CD4-positive, alpha-beta T cell (primary cell): ENCODE measurements around the gene COPG2. TPM values are rescaled to one million over a fixed set of nuclear protein-coding genes. Genes with fewer than 3 reads are reported as not detected.
"Not testable (repeated sequence)": the region's sequence is repeated elsewhere in the genome, so short reads cannot be mapped to it uniquely, and the experiment has no call there.

ENCODE experiments used
- ATAC-seq: fragments of 200-7000 bp; cut with Tn5 transposase; one replicate; pipeline ENCODE4 v1.10.0; 2022; ENCODE audit warnings: mild to moderate bottlenecking; ENCODE audit not compliant: poor library complexity
- CTCF ChIA-PET: fragments of 350-600 bp; sonication (Branson Sonifier 250); formaldehyde crosslinking; loops from one replicate; lab custom pipeline; 2021; ENCODE audit warnings: antibody characterized with exemption, inconsistent platforms; lab: Charles Lee
- POLR2A ChIA-PET: fragments of 350-600 bp; sonication (Branson Sonifier 250); formaldehyde crosslinking; loops from one replicate; lab custom pipeline; 2021; ENCODE audit warnings: antibody characterized with exemption, inconsistent platforms; lab: Charles Lee
- DNase-seq, 14 experiments: peaks; one replicate each; pipeline ENCODE4 v3.0.0-alpha.2; 2013 to 2020; ENCODE audit warnings: mixed read lengths in 2 of 14
- H3K27ac ChIP-seq, 2 donors: one replicate each; pipeline versions ENCODE4 v1.5.1 to v1.7.0; 2013; ENCODE audit warnings: low read length in 2 of 2, low read depth in 1 of 2, mild to moderate bottlenecking in 1 of 2
- H3K27me3 ChIP-seq, 2 experiments: 1 replicate in 1 of 2; 2 replicates in 1 of 2; pipeline versions ENCODE4 v1.6.1 to v1.7.0; 2013; ENCODE audit warnings: low read length in 2 of 2, control low read depth in 1 of 2, mild to moderate bottlenecking in 1 of 2, moderate library complexity in 1 of 2; ENCODE audit not compliant: insufficient read depth in 2 of 2, control insufficient read depth in 1 of 2
- H3K36me3 ChIP-seq: one replicate; pipeline ENCODE4 v1.6.1; 2013; ENCODE audit warnings: low read length, control low read depth; ENCODE audit not compliant: insufficient read depth
- H3K4me1 ChIP-seq: one replicate; pipeline ENCODE4 v1.6.1; 2013; ENCODE audit warnings: low read length, control low read depth; ENCODE audit not compliant: insufficient read depth
- H3K4me3 ChIP-seq: one replicate; pipeline ENCODE4 v1.5.1; 2013; ENCODE audit warnings: mild to moderate bottlenecking, low read length, moderate library complexity
- H3K9me3 ChIP-seq, 2 experiments: 1 replicate in 1 of 2; 2 replicates in 1 of 2; pipeline versions ENCODE4 v1.6.1 to v1.7.0; 2013; ENCODE audit warnings: low read length in 2 of 2, mild to moderate bottlenecking in 2 of 2, control low read depth in 1 of 2, moderate library complexity in 1 of 2; ENCODE audit not compliant: control insufficient read depth in 1 of 2, insufficient read depth in 1 of 2
- H3K27ac Mint-ChIP-seq: one replicate; pipeline ENCODE4 v1.8.0; 2020; ENCODE audit warnings: mixed read lengths
- H3K27me3 Mint-ChIP-seq: one replicate; pipeline ENCODE4 v1.8.0; 2021; ENCODE audit warnings: mixed read lengths
- H3K36me3 Mint-ChIP-seq: one replicate; pipeline ENCODE4 v1.8.0; 2021; ENCODE audit warnings: low read depth, mixed read lengths
- H3K4me1 Mint-ChIP-seq: one replicate; pipeline ENCODE4 v1.8.0; 2021; ENCODE audit warnings: low read depth, mixed read lengths
- H3K4me3 Mint-ChIP-seq: one replicate; pipeline ENCODE4 v1.8.0; 2020; ENCODE audit warnings: mild to moderate bottlenecking, mixed read lengths
- H3K9me3 Mint-ChIP-seq: one replicate; pipeline ENCODE4 v1.8.0; 2020; ENCODE audit warnings: mixed read lengths
- CTCF ChIP-seq: fragments of 200-600 bp; IDR thresholded peaks from one replicate; pipeline ENCODE4 v1.8.0; 2022; ENCODE audit warnings: antibody characterized with exemption, mild to moderate bottlenecking
- intact Hi-C, 2 experiments: fragments of 100-400 bp; cut with DNase I in 1 of 2; cut with micrococcal nuclease in 1 of 2; formaldehyde crosslinking; loops; one replicate each; pipeline versions ENCODE4 v1.15.1 to v1.9.0; 2023 to 2025; cut with DNase I, micrococcal nuclease
- total RNA-seq, 174 experiments: library from RNA in 2 of 174; stranded (reverse) in 2 of 174; gene quantifications; one replicate each; pipeline ENCODE4 v1.2.3 and lab custom pipeline; 2021 to 2026

The COPG2 gene
- total RNA-seq, 2 experiments from 2014 or later: 4.1 to 4.3 TPM

- ChIA-PET POLR2A (no interaction called here), CTCF (no interaction called here)
- no peak overlapping the region for H3K4me3 Mint-ChIP-seq
- ATAC-seq: no peak
- Histone ChIP-seq H3K27ac (no peak overlapping the region), H3K27me3 (no peaks in the 10 kb centered on the region), H3K36me3 (no peaks in the 10 kb centered on the region), H3K9me3 (peaks cover 0 to 3% of the 10 kb centered on the region in 2 experiments), H3K4me3 (no peak overlapping the region), H3K4me1 (no peaks in the 10 kb centered on the region)
- H3K4me1 Mint-ChIP-seq: no peaks in the 10 kb centered on the region
- peaks cover 4% of the 10 kb centered on the region for H3K9me3 Mint-ChIP-seq
- H3K27ac Mint-ChIP-seq: no peak overlapping the region
- DNase-seq: peak in 3 of 14 experiments; percentile 11 to 28 (median 15)
- H3K36me3 Mint-ChIP-seq: no peaks in the 10 kb centered on the region
- no peak for TF ChIP-seq CTCF
- intact Hi-C loops: loop anchor here in 1 of 2 experiments (2.0 kb wide), 1 partner anchor 453 kb away; no protein-coding TSS in a partner anchor
- no peaks in the 10 kb centered on the region for H3K27me3 Mint-ChIP-seq
Observed at GRCh38 chr7:130695840-130696239, 27.3 kb upstream of the COPG2 start.

- intact Hi-C loops, CTCF ChIA-PET, H3K36me3 ChIP-seq, H3K4me3 Mint-ChIP-seq, DNase-seq, H3K4me1 ChIP-seq, ATAC-seq, H3K4me1 Mint-ChIP-seq, H3K27me3 ChIP-seq, H3K27me3 Mint-ChIP-seq, POLR2A ChIA-PET, H3K4me3 ChIP-seq, H3K9me3 Mint-ChIP-seq, H3K36me3 Mint-ChIP-seq, H3K27ac ChIP-seq, H3K27ac Mint-ChIP-seq: not testable (repeated sequence)
- H3K9me3 ChIP-seq: peaks cover 16 to 22% of the 10 kb centered on the region in 2 experiments
Observed at GRCh38 chr7:130692396-130692795, 23.8 kb upstream of the COPG2 start.

- intact Hi-C loops: no loop called here
- CTCF ChIA-PET: interaction anchor here (0.6 kb wide), 1 partner anchor 45 kb away, joined by 3 read pairs; no protein-coding TSS in a partner anchor
- H3K27ac ChIP-seq: no peak overlapping the region
- no peaks in the 10 kb centered on the region for H3K36me3 ChIP-seq
- Mint-ChIP-seq H3K27me3 (no peaks in the 10 kb centered on the region), H3K4me1 (no peaks in the 10 kb centered on the region), H3K4me3 (no peak overlapping the region), H3K36me3 (no peaks in the 10 kb centered on the region), H3K9me3 (peaks cover 6% of the 10 kb centered on the region), H3K27ac (no peak overlapping the region)
- H3K4me3 ChIP-seq: no peak overlapping the region
- H3K27me3 ChIP-seq: no peaks in the 10 kb centered on the region
- no peak for DNase-seq
- H3K4me1 ChIP-seq: no peaks in the 10 kb centered on the region
- POLR2A ChIA-PET: no interaction called here
- no peak for TF ChIP-seq CTCF
- no peak for ATAC-seq
- peaks cover 16 to 22% of the 10 kb centered on the region in 2 experiments for H3K9me3 ChIP-seq
Observed at GRCh38 chr7:130689683-130690082, 21.1 kb upstream of the COPG2 start.

GRCh38 chr7:130683026-130683425 lies 14.5 kb upstream of the COPG2 start:
- Mint-ChIP-seq H3K4me1 (no peaks in the 10 kb centered on the region), H3K36me3 (no peaks in the 10 kb centered on the region), H3K4me3 (no peak overlapping the region), H3K27me3 (peaks cover 4% of the 10 kb centered on the region), H3K9me3 (no peaks in the 10 kb centered on the region), H3K27ac (no peak overlapping the region)
- Histone ChIP-seq H3K27ac (no peak overlapping the region), H3K27me3 (no peaks in the 10 kb centered on the region), H3K9me3 (peaks cover under 1% of the 10 kb centered on the region in 2 experiments), H3K4me1 (no peaks in the 10 kb centered on the region), H3K4me3 (no peak overlapping the region), H3K36me3 (no peaks in the 10 kb centered on the region)
- no peak for TF ChIP-seq CTCF
- ChIA-PET CTCF (no interaction called here), POLR2A (no interaction called here)
- no peak for DNase-seq
- intact Hi-C loops: no loop called here
- ATAC-seq: no peak
